Duodenal mucosa (tissue), 2 donors: ENCODE data around the gene PLD5.
"Not testable (repeated sequence)": the region's sequence is repeated elsewhere in the genome, so short reads cannot be mapped to it uniquely, and the experiment has no call there.

Source experiments
- H3K27ac ChIP-seq: one replicate; pipeline ENCODE4 v1.7.0; 2013; ENCODE audit warnings: low read depth, low read length
- H3K27me3 ChIP-seq, 2 donors: one replicate each; pipeline ENCODE4 v1.7.0; 2013; ENCODE audit warnings: low read length in 2 of 2, control low read depth in 1 of 2; ENCODE audit not compliant: insufficient read depth in 2 of 2, control insufficient read depth in 1 of 2
- H3K36me3 ChIP-seq, 2 donors: one replicate each; pipeline ENCODE4 v1.7.0; 2013; ENCODE audit warnings: low read length in 2 of 2, control low read depth in 1 of 2; ENCODE audit not compliant: insufficient read depth in 2 of 2, control insufficient read depth in 1 of 2
- H3K4me1 ChIP-seq, 2 donors: one replicate each; pipeline ENCODE4 v1.7.0; 2013; ENCODE audit warnings: low read length in 2 of 2, control low read depth in 1 of 2; ENCODE audit not compliant: insufficient read depth in 2 of 2, control insufficient read depth in 1 of 2
- H3K4me3 ChIP-seq, 2 donors: one replicate each; pipeline ENCODE4 v1.7.0; 2013; ENCODE audit warnings: low read length in 2 of 2, low read depth in 1 of 2
- H3K9ac ChIP-seq, 2 donors: one replicate each; pipeline ENCODE4 v1.7.0; 2013; ENCODE audit warnings: low read length in 2 of 2, low read depth in 1 of 2
- H3K9me3 ChIP-seq, 2 donors: one replicate each; pipeline ENCODE4 v1.7.0; 2013; ENCODE audit warnings: low read length in 2 of 2, control low read depth in 1 of 2; ENCODE audit not compliant: control insufficient read depth in 1 of 2

The PLD5 gene

GRCh38 chr1:242401937-242402336 lies 122.6 kb downstream of the PLD5 start:
- H3K4me1 ChIP-seq, result no peaks in the 10 kb centered on the region
- H3K4me3 ChIP-seq, result no peak overlapping the region
- H3K27me3 ChIP-seq, result no peaks in the 10 kb centered on the region
- no peak overlapping the region for H3K27ac ChIP-seq
- peaks cover 0 to 4% of the 10 kb centered on the region in 2 donors for H3K9me3 ChIP-seq
- H3K9ac ChIP-seq, result no peak overlapping the region
- no peaks in the 10 kb centered on the region for H3K36me3 ChIP-seq

GRCh38 chr1:242398351-242398750 lies 126.1 kb downstream of the PLD5 start:
- no peak overlapping the region for H3K27ac ChIP-seq
- H3K27me3 ChIP-seq, result no peaks in the 10 kb centered on the region
- H3K4me1 ChIP-seq, result no peaks in the 10 kb centered on the region
- no peaks in the 10 kb centered on the region for H3K36me3 ChIP-seq
- no peak overlapping the region for H3K4me3 ChIP-seq
- H3K9me3 ChIP-seq, result peaks cover 0 to 4% of the 10 kb centered on the region in 2 donors
- no peak overlapping the region for H3K9ac ChIP-seq

- Histone ChIP-seq H3K4me3 (no peak overlapping the region), H3K36me3 (no peaks in the 10 kb centered on the region), H3K4me1 (no peaks in the 10 kb centered on the region), H3K27ac (no peak overlapping the region), H3K9me3 (peaks cover 4 to 12% of the 10 kb centered on the region in 2 donors), H3K9ac (no peak overlapping the region), H3K27me3 (no peaks in the 10 kb centered on the region)
Observed at GRCh38 chr1:242391896-242392295, 132.6 kb downstream of the PLD5 start.

GRCh38 chr1:242376121-242376520 lies 148.4 kb downstream of the PLD5 start:
- H3K27ac ChIP-seq, H3K4me1 ChIP-seq, H3K27me3 ChIP-seq, H3K36me3 ChIP-seq, H3K9ac ChIP-seq, H3K4me3 ChIP-seq: not testable (repeated sequence)
- H3K9me3 ChIP-seq, result peaks cover 2 to 15% of the 10 kb centered on the region in 2 donors

- not testable (repeated sequence) for H3K36me3 ChIP-seq, H3K27ac ChIP-seq, H3K4me3 ChIP-seq, H3K27me3 ChIP-seq, H3K9me3 ChIP-seq, H3K4me1 ChIP-seq, H3K9ac ChIP-seq
Observed at GRCh38 chr1:242350446-242350845, 174.1 kb downstream of the PLD5 start.

GRCh38 chr1:242349636-242350035 lies 174.9 kb downstream of the PLD5 start:
- no peaks in the 10 kb centered on the region for H3K36me3 ChIP-seq
- H3K27me3 ChIP-seq, result no peaks in the 10 kb centered on the region
- H3K4me3 ChIP-seq, result no peak overlapping the region
- no peaks in the 10 kb centered on the region for H3K4me1 ChIP-seq
- H3K27ac ChIP-seq, result no peak overlapping the region
- no peaks in the 10 kb centered on the region for H3K9me3 ChIP-seq
- no peak overlapping the region for H3K9ac ChIP-seq

GRCh38 chr1:242330865-242331264 lies 193.6 kb downstream of the PLD5 start:
- not testable (repeated sequence) for H3K27me3 ChIP-seq, H3K36me3 ChIP-seq, H3K27ac ChIP-seq, H3K4me1 ChIP-seq, H3K4me3 ChIP-seq, H3K9ac ChIP-seq, H3K9me3 ChIP-seq

GRCh38 chr1:242327381-242327780 lies 197.1 kb downstream of the PLD5 start:
- H3K9ac ChIP-seq, H3K36me3 ChIP-seq, H3K9me3 ChIP-seq, H3K4me1 ChIP-seq, H3K27ac ChIP-seq, H3K27me3 ChIP-seq, H3K4me3 ChIP-seq: not testable (repeated sequence)

- not testable (repeated sequence) for H3K9me3 ChIP-seq, H3K36me3 ChIP-seq, H3K27ac ChIP-seq, H3K9ac ChIP-seq, H3K27me3 ChIP-seq, H3K4me1 ChIP-seq, H3K4me3 ChIP-seq
Observed at GRCh38 chr1:242321981-242322380, 202.5 kb downstream of the PLD5 start.

- no peaks in the 10 kb centered on the region for H3K4me1 ChIP-seq
- H3K9ac ChIP-seq, result no peak overlapping the region
- no peaks in the 10 kb centered on the region for H3K9me3 ChIP-seq
- H3K27ac ChIP-seq, result no peak overlapping the region
- H3K4me3 ChIP-seq, result no peak overlapping the region
- H3K36me3 ChIP-seq, result no peaks in the 10 kb centered on the region
- no peaks in the 10 kb centered on the region for H3K27me3 ChIP-seq
Observed at GRCh38 chr1:242318140-242318539, 206.4 kb downstream of the PLD5 start.

- not testable (repeated sequence) for H3K27me3 ChIP-seq, H3K9ac ChIP-seq
Observed at GRCh38 chr1:242314865-242315264, 209.6 kb downstream of the PLD5 start.

More at GRCh38 chr1:242314865-242315264, 209.6 kb downstream of the PLD5 start:
- H3K9me3 ChIP-seq, H3K4me3 ChIP-seq, H3K27ac ChIP-seq, H3K36me3 ChIP-seq, H3K4me1 ChIP-seq: not testable (repeated sequence)
